ENCODE data around the gene SANBR. TPM values are rescaled to one million over a fixed set of nuclear protein-coding genes. Genes with fewer than 3 reads are reported as not detected.
A peak's percentile ranks its signal among the peaks of the same experiment; 100 is the strongest.

SANBR gene
- total and polyA plus RNA-seq, 2 of the 4 experiments (the other 2 are of a cell fraction), result 3.3 to 3.8 TPM

DNA sequence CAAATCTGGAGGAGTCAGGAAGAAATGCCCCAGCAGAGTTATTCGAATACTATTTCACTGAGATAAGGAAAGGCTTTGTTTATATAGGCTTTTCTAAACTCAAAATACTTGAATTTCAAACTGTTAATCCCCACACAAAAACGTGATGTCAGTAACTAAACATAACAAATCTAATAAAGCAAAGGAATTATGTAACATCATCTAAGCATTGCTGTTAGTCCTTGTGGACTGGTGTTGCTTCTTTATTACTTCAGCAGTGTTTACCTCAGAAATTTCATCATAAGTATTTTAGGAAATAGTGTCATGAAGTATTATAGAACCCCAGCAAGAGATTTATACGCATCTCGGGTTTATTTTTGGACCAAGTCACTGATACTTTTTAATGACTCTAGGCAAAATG lies 19.7 kb upstream of the SANBR start:
- H4K8ac ChIP-seq (ENCODE audit: low read depth in 2 of 2, low read length in 2 of 2), result no peak overlapping the region
- H3K4me3 ChIP-seq (ENCODE audit: insufficient read depth, low read depth, low read length), result no peak overlapping the region
- no peak overlapping the region for H2BK5ac ChIP-seq (ENCODE audit: low read depth, low read length, poor library complexity, severe bottlenecking)
- no peak overlapping the region for H4K91ac ChIP-seq (ENCODE audit: insufficient read depth, low read depth, low read length)
- H3K9ac ChIP-seq (ENCODE audit: low read depth, low read length), result no peak overlapping the region
- no peak overlapping the region; the same call in 1 of the 2 replicates for H3K4me2 ChIP-seq (ENCODE audit: low read depth, low read length)
- no peak overlapping the region for H4K5ac ChIP-seq (ENCODE audit: low read depth, low read length)
- no peak overlapping the region for H2AFZ ChIP-seq (replicated peaks; ENCODE audit: low read length, poor library complexity)
- no peak overlapping the region for H3K4ac ChIP-seq (ENCODE audit: low read depth, low read length)
- H3K9me3 ChIP-seq (ENCODE audit: control insufficient read depth, insufficient read depth, low read length), result no peaks in the 10 kb centered on the region
- in situ Hi-C loops (cut with MboI; ENCODE audit: low sequenced_read_pairs) (no loop called here), intact Hi-C loops (cut with micrococcal nuclease) (no loop called here), dilution Hi-C loops (cut with HindIII; ENCODE audit: low sequenced_read_pairs, unreplicated experiment) (no loop called here)
- peaks cover 14% of the 10 kb centered on the region for H3K36me3 ChIP-seq (ENCODE audit: control insufficient read depth, insufficient read depth, low read length)
- no peak overlapping the region for H2AK5ac ChIP-seq (ENCODE audit: low read depth, low read length)
- ChIA-PET POLR2A (ENCODE audit: unreplicated experiment) (no interaction called here), CTCF (no interaction called here)
- H3K27me3 ChIP-seq (ENCODE audit: control insufficient read depth, insufficient read depth, low read length), result no peaks in the 10 kb centered on the region
- peak; percentile 65 for DNase-seq
- H4K20me1 ChIP-seq (ENCODE audit: insufficient read depth, low read length), result no peaks in the 10 kb centered on the region; the same call in 1 of the 2 replicates
- peaks cover 6 to 18% of the 10 kb centered on the region in 2 experiments; a peak in 3 of 4 replicates for H3K79me1 ChIP-seq (ENCODE audit: low read depth in 1 of 2, low read length in 2 of 2)
- no peak overlapping the region for H3K23ac ChIP-seq (ENCODE audit: low read depth, low read length)
- H2AK9ac ChIP-seq (replicated peaks; ENCODE audit: low read depth, low read length, poor library complexity), result no peak overlapping the region
- ATAC-seq (ENCODE audit: low read depth), result peak; percentile 69
- peaks cover 5% of the 10 kb centered on the region for H3K9me1 ChIP-seq (ENCODE audit: insufficient read depth, low read length)
- H3K4me1 ChIP-seq (ENCODE audit: control insufficient read depth, insufficient read depth, low read length), result peaks cover 2% of the 10 kb centered on the region; the same call in 1 of the 2 replicates
- no peak overlapping the region for H3K14ac ChIP-seq (replicated peaks; ENCODE audit: low read depth, low read length)
- no CpG with 5 or more reads among the region's 4 CpGs for WGBS, 2 experiments (ENCODE audit: extremely low coverage in 2 of 2, insufficient read length in 1 of 2)
- H3K18ac ChIP-seq (ENCODE audit: low read depth, low read length), result no peak overlapping the region
- H2BK120ac ChIP-seq (ENCODE audit: low read depth, low read length), result no peak overlapping the region
- no peak overlapping the region for H3K56ac ChIP-seq (ENCODE audit: extremely low read depth, insufficient read depth, low read length)
- no peak overlapping the region for H2BK20ac ChIP-seq (ENCODE audit: low read depth, low read length)
- TF ChIP-seq MAZ (IDR thresholded peaks at IDR 0.05; ENCODE audit: borderline replicate concordance, low read depth, low read length), result no peak
- no peak for TF ChIP-seq CTCF (conservative IDR thresholded peaks at IDR 0.05; ENCODE audit: low read depth, low read length)
- no peak for TF ChIP-seq SMC3 (IDR thresholded peaks at IDR 0.05; ENCODE audit: low read depth, low read length)
- no peak for TF ChIP-seq RCOR1 (IDR thresholded peaks at IDR 0.05; ENCODE audit: insufficient replicate concordance, low read length)
- peak; percentile 58; the same call in 1 of the 2 replicates for TF ChIP-seq CEBPB (IDR thresholded peaks at IDR 0.05; ENCODE audit: low read depth, low read length)
- no peak for TF ChIP-seq MAFK (IDR thresholded peaks at IDR 0.05; ENCODE audit: low read depth, low read length)
- peak; percentile 82 for TF ChIP-seq BHLHE40 (IDR thresholded peaks at IDR 0.05; ENCODE audit: low read depth, low read length)
- no peak overlapping the region for H2BK15ac ChIP-seq (ENCODE audit: low read depth, low read length)
- BruUV-seq (replicated peaks), result no TSS peak
- H3K27ac ChIP-seq (ENCODE audit: insufficient read depth, low read length), result no peak overlapping the region
